ENCODE data around the gene SUN3. TPM values are rescaled to one million over a fixed set of nuclear protein-coding genes. Genes with fewer than 3 reads are reported as not detected.

The SUN3 gene
- total and polyA plus RNA-seq, 2 of the 13 experiments (the other 11 are each of a cell fraction or from before 2014, with no cell fraction given), result not detected

DNA sequence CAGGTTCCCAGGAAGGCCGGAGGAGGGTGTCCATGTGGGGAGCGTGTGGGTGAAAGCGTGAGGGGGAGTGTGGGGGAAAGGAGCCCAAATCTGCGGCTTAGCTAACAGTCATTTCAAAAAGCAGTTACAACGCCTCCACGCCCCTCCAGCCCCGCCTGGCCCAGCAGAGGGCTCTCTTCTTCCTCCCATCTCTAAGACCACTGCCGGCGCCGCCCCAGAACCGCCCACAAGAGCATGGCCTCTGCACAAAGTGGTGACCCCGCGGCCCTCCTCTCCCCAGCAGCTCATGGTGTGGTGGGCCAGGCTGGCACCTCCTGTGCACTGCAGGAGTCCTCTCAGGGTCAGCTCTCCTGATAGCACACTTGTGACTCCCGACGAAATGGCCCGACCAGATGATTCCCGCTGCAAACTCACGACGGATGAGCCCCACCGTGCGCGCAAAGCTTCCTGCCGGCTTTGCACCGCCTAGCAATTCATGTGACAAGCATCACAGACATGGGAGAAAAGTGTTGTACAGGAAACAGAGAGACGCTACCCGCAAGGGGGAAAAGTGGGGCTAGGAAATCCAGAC, 37.1 kb downstream of the SUN3 start (continued):
- TF ChIP-seq ZNF598 (CRISPR knock-in tag; IDR thresholded peaks at IDR 0.05; ENCODE audit: borderline replicate concordance) (peak; percentile 61; the same call in 1 of the 2 replicates), BCL6 (CRISPR knock-in tag; IDR thresholded peaks at IDR 0.05) (0 out of 2 replicates have a peak, but pooled peaks have one; percentile 36), ZFYVE20 (CRISPR knock-in tag; IDR thresholded peaks at IDR 0.05; ENCODE audit: borderline replicate concordance, low read depth) (no peak), ZNF619 (CRISPR knock-in tag; IDR thresholded peaks at IDR 0.05) (no peak), FOSL2 (CRISPR knock-in tag; IDR thresholded peaks at IDR 0.05) (0 out of 2 replicates have a peak, but pooled peaks have one; percentile 16), ZNF292 (CRISPR knock-in tag; IDR thresholded peaks at IDR 0.05; ENCODE audit: borderline replicate concordance, low read depth) (peak; percentile 89), ZNF503 (CRISPR knock-in tag; IDR thresholded peaks at IDR 0.05) (no peak), REST (IDR thresholded peaks at IDR 0.05; ENCODE audit: borderline replicate concordance in 1 of 2, low read depth in 1 of 2, low read length in 2 of 2) (no peak), NRL (CRISPR knock-in tag; IDR thresholded peaks at IDR 0.05; ENCODE audit: borderline replicate concordance) (peak; percentile 47; the same call in 1 of the 2 replicates), ZNF766 (CRISPR knock-in tag; IDR thresholded peaks at IDR 0.05; ENCODE audit: borderline replicate concordance) (no peak), ZNF496 (CRISPR knock-in tag; IDR thresholded peaks at IDR 0.05; ENCODE audit: insufficient replicate concordance) (no peak), MIER3 (CRISPR knock-in tag; IDR thresholded peaks at IDR 0.05; ENCODE audit: borderline replicate concordance) (no peak), MLX (CRISPR knock-in tag; IDR thresholded peaks at IDR 0.05) (0 out of 2 replicates have a peak, but pooled peaks have one; percentile 37), HDAC1 (CRISPR knock-in tag; IDR thresholded peaks at IDR 0.05) (peak; percentile 68), ZNF674 (CRISPR knock-in tag; IDR thresholded peaks at IDR 0.05; ENCODE audit: low read depth) (no peak), MYNN (CRISPR knock-in tag; IDR thresholded peaks at IDR 0.05; ENCODE audit: low read depth) (0 out of 2 replicates have a peak, but pooled peaks have one; percentile 70), KAT8 (CRISPR knock-in tag; IDR thresholded peaks at IDR 0.05) (peak; percentile 48), SOX5 (CRISPR knock-in tag; IDR thresholded peaks at IDR 0.05; ENCODE audit: borderline replicate concordance) (no peak)
- TF ChIP-seq, protein P1, sequence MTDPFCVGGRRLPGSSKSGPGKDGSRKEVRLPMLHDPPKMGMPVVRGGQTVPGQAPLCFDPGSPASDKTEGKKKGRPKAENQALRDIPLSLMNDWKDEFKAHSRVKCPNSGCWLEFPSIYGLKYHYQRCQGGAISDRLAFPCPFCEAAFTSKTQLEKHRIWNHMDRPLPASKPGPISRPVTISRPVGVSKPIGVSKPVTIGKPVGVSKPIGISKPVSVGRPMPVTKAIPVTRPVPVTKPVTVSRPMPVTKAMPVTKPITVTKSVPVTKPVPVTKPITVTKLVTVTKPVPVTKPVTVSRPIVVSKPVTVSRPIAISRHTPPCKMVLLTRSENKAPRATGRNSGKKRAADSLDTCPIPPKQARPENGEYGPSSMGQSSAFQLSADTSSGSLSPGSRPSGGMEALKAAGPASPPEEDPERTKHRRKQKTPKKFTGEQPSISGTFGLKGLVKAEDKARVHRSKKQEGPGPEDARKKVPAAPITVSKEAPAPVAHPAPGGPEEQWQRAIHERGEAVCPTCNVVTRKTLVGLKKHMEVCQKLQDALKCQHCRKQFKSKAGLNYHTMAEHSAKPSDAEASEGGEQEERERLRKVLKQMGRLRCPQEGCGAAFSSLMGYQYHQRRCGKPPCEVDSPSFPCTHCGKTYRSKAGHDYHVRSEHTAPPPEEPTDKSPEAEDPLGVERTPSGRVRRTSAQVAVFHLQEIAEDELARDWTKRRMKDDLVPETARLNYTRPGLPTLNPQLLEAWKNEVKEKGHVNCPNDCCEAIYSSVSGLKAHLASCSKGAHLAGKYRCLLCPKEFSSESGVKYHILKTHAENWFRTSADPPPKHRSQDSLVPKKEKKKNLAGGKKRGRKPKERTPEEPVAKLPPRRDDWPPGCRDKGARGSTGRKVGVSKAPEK (CRISPR knock-in tag; IDR thresholded peaks at IDR 0.05; ENCODE audit: borderline replicate concordance), result no peak

Measured in HepG2 (cell line).